IMR-90 (cell line): ENCODE results near the gene GYG2. TPM values are rescaled to one million over a fixed set of nuclear protein-coding genes. Genes with fewer than 3 reads are reported as not detected.

Source experiments
- ATAC-seq: fragments of 200-7000 bp; cut with Tn5 transposase; 2 replicates; pipeline ENCODE4 v1.9.1; 2020; ENCODE audit warnings: low read depth, mild to moderate bottlenecking, moderate library complexity
- BruUV-seq: library from RNA; stranded (reverse); fragments of 400-500 nt; replicated peaks from 2 replicates; lab custom pipeline; 2021; lab: Mats Ljungman, UMichigan
- CTCF ChIA-PET: fragments of 300-600 bp; formaldehyde crosslinking; extraction: SDS; loops from one replicate; lab custom pipeline; 2021; ENCODE audit warnings: antibody characterized with exemption; lab: Yijun Ruan, JAX
- POLR2A ChIA-PET: fragments of 300-600 bp; sonication (Branson Sonifier 250); formaldehyde crosslinking; loops from one replicate; lab custom pipeline; 2022; ENCODE audit warnings: antibody characterized with exemption; ENCODE audit not compliant: unreplicated experiment; lab: Charles Lee
- DNase-seq: peaks from one replicate; pipeline ENCODE4 v3.0.0; 2013
- H2AFZ ChIP-seq: replicated peaks from 2 replicates; pipeline ENCODE3; 2013; ENCODE audit warnings: low read length, mild to moderate bottlenecking; ENCODE audit not compliant: poor library complexity
- H2AK5ac ChIP-seq: 2 replicates; pipeline ENCODE4 v1.6.1; 2013; ENCODE audit warnings: low read depth, low read length, inconsistent platforms
- H2AK9ac ChIP-seq: replicated peaks from 2 replicates; pipeline ENCODE3; 2013; ENCODE audit warnings: mild to moderate bottlenecking, low read depth, low read length, moderate library complexity; ENCODE audit not compliant: poor library complexity
- H2BK120ac ChIP-seq: 2 replicates; pipeline ENCODE4 v1.6.1; 2013; ENCODE audit warnings: low read depth, low read length, inconsistent platforms
- H2BK15ac ChIP-seq: 3 replicates; pipeline ENCODE4 v1.6.1; 2013; ENCODE audit warnings: low read depth, low read length, inconsistent platforms
- H2BK20ac ChIP-seq: 2 replicates; pipeline ENCODE4 v1.6.1; 2013; ENCODE audit warnings: low read depth, mild to moderate bottlenecking, inconsistent platforms, low read length, moderate library complexity
- H2BK5ac ChIP-seq: 2 replicates; pipeline ENCODE4 v1.6.1; 2013; ENCODE audit warnings: mild to moderate bottlenecking, low read depth, low read length, inconsistent platforms; ENCODE audit not compliant: poor library complexity, severe bottlenecking
- H3K14ac ChIP-seq: replicated peaks from 2 replicates; pipeline ENCODE4 v1.6.1; 2013; ENCODE audit warnings: low read depth, low read length, inconsistent platforms
- H3K18ac ChIP-seq: 2 replicates; pipeline ENCODE4 v1.6.1; 2013; ENCODE audit warnings: low read depth, low read length, control low read depth
- H3K23ac ChIP-seq: 2 replicates; pipeline ENCODE4 v1.6.1; 2013; ENCODE audit warnings: low read depth, low read length, inconsistent platforms
- H3K27ac ChIP-seq: 2 replicates; pipeline ENCODE4 v1.5.1; 2013; ENCODE audit warnings: mild to moderate bottlenecking, control low read depth, low read length; ENCODE audit not compliant: insufficient read depth
- H3K27me3 ChIP-seq: 2 replicates; pipeline ENCODE4 v1.6.1; 2013; ENCODE audit warnings: low read length; ENCODE audit not compliant: control insufficient read depth, insufficient read depth
- H3K36me3 ChIP-seq: 2 replicates; pipeline ENCODE4 v1.6.1; 2013; ENCODE audit warnings: low read length, mixed read lengths; ENCODE audit not compliant: control insufficient read depth, insufficient read depth
- H3K4ac ChIP-seq: 2 replicates; pipeline ENCODE4 v1.6.1; 2013; ENCODE audit warnings: low read depth, low read length, inconsistent platforms
- H3K4me1 ChIP-seq: 2 replicates; pipeline ENCODE4 v1.6.1; 2013; ENCODE audit warnings: low read length, mixed read lengths; ENCODE audit not compliant: control insufficient read depth, insufficient read depth
- H3K4me2 ChIP-seq: 2 replicates; pipeline ENCODE4 v1.6.1; 2013; ENCODE audit warnings: low read depth, mild to moderate bottlenecking, control low read depth, low read length, moderate library complexity
- H3K4me3 ChIP-seq: 2 replicates; pipeline ENCODE4 v1.5.1; 2013; ENCODE audit warnings: low read depth, mild to moderate bottlenecking, control low read depth, low read length, moderate library complexity; ENCODE audit not compliant: insufficient read depth
- H3K56ac ChIP-seq: 2 replicates; pipeline ENCODE4 v1.6.1; 2013; ENCODE audit warnings: low read length, inconsistent platforms; ENCODE audit not compliant: insufficient read depth; ENCODE audit errors: extremely low read depth
- H3K79me1 ChIP-seq, 2 experiments: 2 replicates each; pipeline ENCODE4 v1.6.1; 2013; ENCODE audit warnings: low read length in 2 of 2, inconsistent platforms in 1 of 2, low read depth in 1 of 2
- H3K9ac ChIP-seq: 2 replicates; pipeline ENCODE4 v1.6.1; 2013; ENCODE audit warnings: low read depth, low read length, control low read depth
- H3K9me1 ChIP-seq: 2 replicates; pipeline ENCODE4 v1.6.1; 2013; ENCODE audit warnings: low read length, inconsistent platforms; ENCODE audit not compliant: insufficient read depth
- H3K9me3 ChIP-seq: 2 replicates; pipeline ENCODE4 v1.6.1; 2013; ENCODE audit warnings: low read length; ENCODE audit not compliant: control insufficient read depth, insufficient read depth
- H4K20me1 ChIP-seq: 2 replicates; pipeline ENCODE4 v1.6.1; 2013; ENCODE audit warnings: low read length, inconsistent platforms; ENCODE audit not compliant: insufficient read depth
- H4K5ac ChIP-seq: 2 replicates; pipeline ENCODE4 v1.6.1; 2013; ENCODE audit warnings: mild to moderate bottlenecking, low read depth, low read length, control low read depth
- H4K8ac ChIP-seq, 2 experiments: 2 replicates each; pipeline ENCODE4 v1.6.1; 2013; ENCODE audit warnings: low read depth in 2 of 2, low read length in 2 of 2, control low read depth in 1 of 2, inconsistent platforms in 1 of 2
- H4K91ac ChIP-seq: 2 replicates; pipeline ENCODE4 v1.6.1; 2013; ENCODE audit warnings: low read depth, low read length, inconsistent platforms; ENCODE audit not compliant: insufficient read depth
- BHLHE40 ChIP-seq: fragments of 150-350 bp; IDR thresholded peaks from 2 replicates; pipeline ENCODE4 v1.6.1; 2016; ENCODE audit warnings: mild to moderate bottlenecking, low read depth, low read length
- CEBPB ChIP-seq: IDR thresholded peaks from 2 replicates; pipeline ENCODE4 v1.6.1; 2012; ENCODE audit warnings: low read depth, low read length, improper control_type of control experiment
- CHD1 ChIP-seq: IDR thresholded peaks from 2 replicates; pipeline ENCODE4 v1.6.1; 2012; ENCODE audit warnings: low read depth, low read length, improper control_type of control experiment
- FOS ChIP-seq: fragments of 150-350 bp; IDR thresholded peaks from 2 replicates; pipeline ENCODE4 v1.6.1; 2016; ENCODE audit warnings: low read depth, low read length
- MAFK ChIP-seq: IDR thresholded peaks from 2 replicates; pipeline ENCODE4 v1.6.1; 2012; ENCODE audit warnings: low read depth, low read length, improper control_type of control experiment
- MAZ ChIP-seq: IDR thresholded peaks from 2 replicates; pipeline ENCODE4 v1.6.1; 2012; ENCODE audit warnings: low read depth, mild to moderate bottlenecking, low read length, improper control_type of control experiment, moderate library complexity, borderline replicate concordance
- MXI1 ChIP-seq: IDR thresholded peaks from 2 replicates; pipeline ENCODE4 v1.6.1; 2012; ENCODE audit warnings: low read depth, mild to moderate bottlenecking, low read length, moderate library complexity, borderline replicate concordance
- NFE2L2 ChIP-seq: fragments of 150-350 bp; IDR thresholded peaks from 2 replicates; pipeline ENCODE4 v1.6.1; 2016; ENCODE audit warnings: low read depth, mild to moderate bottlenecking, low read length
- POLR2A ChIP-seq: IDR thresholded peaks from 2 replicates; pipeline ENCODE4 v1.6.1; 2012; ENCODE audit warnings: mild to moderate bottlenecking, low read depth, low read length
- RAD21 ChIP-seq: IDR thresholded peaks from 2 replicates; pipeline ENCODE4 v1.6.1; 2012; ENCODE audit warnings: low read length, improper control_type of control experiment
- RCOR1 ChIP-seq: IDR thresholded peaks from 2 replicates; pipeline ENCODE4 v1.6.1; 2012; ENCODE audit warnings: mild to moderate bottlenecking, low read length, improper control_type of control experiment; ENCODE audit not compliant: insufficient replicate concordance
- RFX5 ChIP-seq: IDR thresholded peaks from 2 replicates; pipeline ENCODE4 v1.8.0; 2012; ENCODE audit warnings: low read depth, mild to moderate bottlenecking, low read length, moderate library complexity
- SMC3 ChIP-seq: fragments of 150-350 bp; IDR thresholded peaks from 2 replicates; pipeline ENCODE4 v1.6.1; 2016; ENCODE audit warnings: low read depth, mild to moderate bottlenecking, antibody characterized with exemption, low read length, moderate library complexity
- WGBS, 2 experiments: methylation state at CpG; one replicate each; pipeline versions ENCODE4 v1.1.5 to v1.1.7; 2013; ENCODE audit warnings: missing lambda C conversion rate in 2 of 2; ENCODE audit not compliant: insufficient read length in 1 of 2; ENCODE audit errors: extremely low coverage in 2 of 2; 5-methylcytosine and 5-hydroxymethylcytosine counted together
- dilution Hi-C: fragments of 300-500 bp; cut with HindIII; formaldehyde crosslinking; loops from one replicate; pipeline ENCODE4 v1.14.3; 2018; ENCODE audit warnings: low sequenced_read_pairs; ENCODE audit not compliant: unreplicated experiment
- in situ Hi-C: fragments of 300-500 bp; cut with MboI; formaldehyde crosslinking; loops from 3 replicates; pipeline ENCODE4 v1.14.3; 2019; ENCODE audit warnings: low sequenced_read_pairs, inconsistent platforms, mixed read lengths
- intact Hi-C: fragments of 100-400 bp; cut with micrococcal nuclease; formaldehyde crosslinking; loops from 2 replicates; pipeline ENCODE4 v1.10.0; 2022
- polyA plus RNA-seq, 3 experiments: library from polyadenylated mRNA; depleted of rRNA; stranded (reverse); fragments of >200 nt; gene quantifications; 2 replicates each; pipeline ENCODE4 v1.2.3, GENCODE V29; 2012; ENCODE audit warnings: low replicate concordance in 1 of 3
- total RNA-seq: library from RNA; depleted of rRNA; stranded (reverse); fragments of >200 nt; gene quantifications from 2 replicates; pipeline ENCODE4 v1.2.3, GENCODE V29; 2012
- TF ChIP-seq, protein P1 (sequence below): fragments of 150-350 bp; IDR thresholded peaks from 2 replicates; pipeline ENCODE4 v1.6.1; 2017; ENCODE audit warnings: mild to moderate bottlenecking, antibody characterized with exemption, low read length, low read depth
- TF ChIP-seq, protein P2 (sequence below): fragments of 150-350 bp; IDR thresholded peaks from 2 replicates; pipeline ENCODE4 v1.6.1; 2016; ENCODE audit warnings: low read depth, mild to moderate bottlenecking, low read length, moderate library complexity, borderline replicate concordance
- TF ChIP-seq, protein P3 (sequence below): conservative IDR thresholded peaks from 2 replicates; pipeline ENCODE4 v1.5.1; 2012; ENCODE audit warnings: mild to moderate bottlenecking, low read depth, low read length, improper control_type of control experiment

The GYG2 gene
- total and polyA plus RNA-seq, 2 of the 4 experiments (the other 2 are of a cell fraction) = 9.6 to 13.1 TPM

DNA sequence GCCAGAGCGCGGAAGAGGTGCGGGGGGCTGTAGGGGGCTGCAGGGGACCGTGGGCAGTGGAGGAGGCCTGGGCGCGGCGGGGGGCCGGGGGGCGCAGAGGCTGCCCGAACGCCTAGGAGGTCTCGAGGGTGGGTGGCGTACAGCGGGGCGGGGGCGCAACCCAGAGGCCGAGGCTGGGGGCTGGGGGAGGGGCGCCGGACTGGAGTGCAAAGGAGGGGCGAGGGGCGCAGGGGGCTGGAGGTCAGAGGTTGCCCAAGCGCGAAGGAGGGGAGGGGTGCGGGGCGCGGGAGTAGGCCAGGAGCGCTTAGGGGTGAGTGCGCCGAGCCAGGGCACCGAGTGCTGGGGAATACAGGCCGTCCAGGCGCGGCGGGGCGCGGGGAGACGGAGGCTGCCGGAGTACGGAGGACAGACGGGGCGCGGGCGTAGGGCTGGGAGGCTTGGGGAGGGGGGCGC lies 255 bp downstream of the GYG2 start:
- TF ChIP-seq, protein P1, sequence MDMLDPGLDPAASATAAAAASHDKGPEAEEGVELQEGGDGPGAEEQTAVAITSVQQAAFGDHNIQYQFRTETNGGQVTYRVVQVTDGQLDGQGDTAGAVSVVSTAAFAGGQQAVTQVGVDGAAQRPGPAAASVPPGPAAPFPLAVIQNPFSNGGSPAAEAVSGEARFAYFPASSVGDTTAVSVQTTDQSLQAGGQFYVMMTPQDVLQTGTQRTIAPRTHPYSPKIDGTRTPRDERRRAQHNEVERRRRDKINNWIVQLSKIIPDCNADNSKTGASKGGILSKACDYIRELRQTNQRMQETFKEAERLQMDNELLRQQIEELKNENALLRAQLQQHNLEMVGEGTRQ = no peak
- TF ChIP-seq MAZ (no peak), RCOR1 (no peak), CEBPB (no peak), FOS (no peak), POLR2A (no peak), SMC3 (no peak), CHD1 (no peak), BHLHE40 (no peak), MAFK (no peak), MXI1 (no peak), RAD21 (no peak), RFX5 (no peak), NFE2L2 (no peak)
- TF ChIP-seq, protein P2, sequence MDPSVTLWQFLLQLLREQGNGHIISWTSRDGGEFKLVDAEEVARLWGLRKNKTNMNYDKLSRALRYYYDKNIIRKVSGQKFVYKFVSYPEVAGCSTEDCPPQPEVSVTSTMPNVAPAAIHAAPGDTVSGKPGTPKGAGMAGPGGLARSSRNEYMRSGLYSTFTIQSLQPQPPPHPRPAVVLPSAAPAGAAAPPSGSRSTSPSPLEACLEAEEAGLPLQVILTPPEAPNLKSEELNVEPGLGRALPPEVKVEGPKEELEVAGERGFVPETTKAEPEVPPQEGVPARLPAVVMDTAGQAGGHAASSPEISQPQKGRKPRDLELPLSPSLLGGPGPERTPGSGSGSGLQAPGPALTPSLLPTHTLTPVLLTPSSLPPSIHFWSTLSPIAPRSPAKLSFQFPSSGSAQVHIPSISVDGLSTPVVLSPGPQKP = no peak
- TF ChIP-seq, protein P3, sequence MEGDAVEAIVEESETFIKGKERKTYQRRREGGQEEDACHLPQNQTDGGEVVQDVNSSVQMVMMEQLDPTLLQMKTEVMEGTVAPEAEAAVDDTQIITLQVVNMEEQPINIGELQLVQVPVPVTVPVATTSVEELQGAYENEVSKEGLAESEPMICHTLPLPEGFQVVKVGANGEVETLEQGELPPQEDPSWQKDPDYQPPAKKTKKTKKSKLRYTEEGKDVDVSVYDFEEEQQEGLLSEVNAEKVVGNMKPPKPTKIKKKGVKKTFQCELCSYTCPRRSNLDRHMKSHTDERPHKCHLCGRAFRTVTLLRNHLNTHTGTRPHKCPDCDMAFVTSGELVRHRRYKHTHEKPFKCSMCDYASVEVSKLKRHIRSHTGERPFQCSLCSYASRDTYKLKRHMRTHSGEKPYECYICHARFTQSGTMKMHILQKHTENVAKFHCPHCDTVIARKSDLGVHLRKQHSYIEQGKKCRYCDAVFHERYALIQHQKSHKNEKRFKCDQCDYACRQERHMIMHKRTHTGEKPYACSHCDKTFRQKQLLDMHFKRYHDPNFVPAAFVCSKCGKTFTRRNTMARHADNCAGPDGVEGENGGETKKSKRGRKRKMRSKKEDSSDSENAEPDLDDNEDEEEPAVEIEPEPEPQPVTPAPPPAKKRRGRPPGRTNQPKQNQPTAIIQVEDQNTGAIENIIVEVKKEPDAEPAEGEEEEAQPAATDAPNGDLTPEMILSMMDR = no peak
- Histone ChIP-seq H3K18ac (no peak overlapping the region), H3K4ac (no peak overlapping the region), H3K56ac (no peak overlapping the region), H3K9me3 (no peaks in the 10 kb centered on the region), H4K5ac (no peak overlapping the region), H2BK120ac (no peak overlapping the region), H2AK5ac (no peak overlapping the region), H3K27me3 (peaks cover 2% of the 10 kb centered on the region; the same call in 1 of the 2 replicates), H3K9me1 (no peaks in the 10 kb centered on the region), H3K79me1 (no peaks in the 10 kb centered on the region), H4K8ac (no peak overlapping the region), H3K4me1 (no peaks in the 10 kb centered on the region; the same call in 1 of the 2 replicates), H3K9ac (peak overlapping the region; percentile 18), H4K20me1 (no peaks in the 10 kb centered on the region), H2BK15ac (no peak overlapping the region), H3K14ac (no peak overlapping the region), H2BK5ac (no peak overlapping the region), H3K36me3 (peaks cover 3% of the 10 kb centered on the region; the same call in 1 of the 2 replicates), H3K27ac (no peak overlapping the region; the same call in 1 of the 2 replicates), H2AK9ac (no peak overlapping the region), H3K4me2 (peak overlapping the region; percentile 36; the same call in 1 of the 2 replicates), H2AFZ (peak overlapping the region; percentile 81), H4K91ac (no peak overlapping the region), H3K23ac (no peak overlapping the region), H2BK20ac (no peak overlapping the region), H3K4me3 (peak overlapping the region; percentile 48)
- BruUV-seq = no TSS peak
- intact Hi-C loops = no loop called here
- in situ Hi-C loops = loop anchor here (10.0 kb wide), 1 partner anchor 1184 kb away; no protein-coding TSS in a partner anchor
- POLR2A ChIA-PET = no interaction called here
- ATAC-seq (peak; percentile 45), DNase-seq (no peak)
- CTCF ChIA-PET = no interaction called here
- dilution Hi-C loops = no loop called here
- 1% methylated on average over 13 of the region's 44 CpGs; no CpG with 5 or more reads in 1 of the 2 experiments for WGBS, 2 experiments
